HG02642 (cell line): Measurements from ENCODE around the gene CDH7.

ENCODE experiments used
- ATAC-seq: cut with Tn5 transposase; IDR thresholded peaks from one replicate; pipeline ENCODE4 v1.9.1; 2021; ENCODE audit warnings: mild to moderate bottlenecking; ENCODE audit not compliant: unreplicated experiment, poor library complexity

The CDH7 gene, protein sequence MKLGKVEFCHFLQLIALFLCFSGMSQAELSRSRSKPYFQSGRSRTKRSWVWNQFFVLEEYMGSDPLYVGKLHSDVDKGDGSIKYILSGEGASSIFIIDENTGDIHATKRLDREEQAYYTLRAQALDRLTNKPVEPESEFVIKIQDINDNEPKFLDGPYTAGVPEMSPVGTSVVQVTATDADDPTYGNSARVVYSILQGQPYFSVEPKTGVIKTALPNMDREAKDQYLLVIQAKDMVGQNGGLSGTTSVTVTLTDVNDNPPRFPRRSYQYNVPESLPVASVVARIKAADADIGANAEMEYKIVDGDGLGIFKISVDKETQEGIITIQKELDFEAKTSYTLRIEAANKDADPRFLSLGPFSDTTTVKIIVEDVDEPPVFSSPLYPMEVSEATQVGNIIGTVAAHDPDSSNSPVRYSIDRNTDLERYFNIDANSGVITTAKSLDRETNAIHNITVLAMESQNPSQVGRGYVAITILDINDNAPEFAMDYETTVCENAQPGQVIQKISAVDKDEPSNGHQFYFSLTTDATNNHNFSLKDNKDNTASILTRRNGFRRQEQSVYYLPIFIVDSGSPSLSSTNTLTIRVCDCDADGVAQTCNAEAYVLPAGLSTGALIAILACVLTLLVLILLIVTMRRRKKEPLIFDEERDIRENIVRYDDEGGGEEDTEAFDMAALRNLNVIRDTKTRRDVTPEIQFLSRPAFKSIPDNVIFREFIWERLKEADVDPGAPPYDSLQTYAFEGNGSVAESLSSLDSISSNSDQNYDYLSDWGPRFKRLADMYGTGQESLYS

DNA sequence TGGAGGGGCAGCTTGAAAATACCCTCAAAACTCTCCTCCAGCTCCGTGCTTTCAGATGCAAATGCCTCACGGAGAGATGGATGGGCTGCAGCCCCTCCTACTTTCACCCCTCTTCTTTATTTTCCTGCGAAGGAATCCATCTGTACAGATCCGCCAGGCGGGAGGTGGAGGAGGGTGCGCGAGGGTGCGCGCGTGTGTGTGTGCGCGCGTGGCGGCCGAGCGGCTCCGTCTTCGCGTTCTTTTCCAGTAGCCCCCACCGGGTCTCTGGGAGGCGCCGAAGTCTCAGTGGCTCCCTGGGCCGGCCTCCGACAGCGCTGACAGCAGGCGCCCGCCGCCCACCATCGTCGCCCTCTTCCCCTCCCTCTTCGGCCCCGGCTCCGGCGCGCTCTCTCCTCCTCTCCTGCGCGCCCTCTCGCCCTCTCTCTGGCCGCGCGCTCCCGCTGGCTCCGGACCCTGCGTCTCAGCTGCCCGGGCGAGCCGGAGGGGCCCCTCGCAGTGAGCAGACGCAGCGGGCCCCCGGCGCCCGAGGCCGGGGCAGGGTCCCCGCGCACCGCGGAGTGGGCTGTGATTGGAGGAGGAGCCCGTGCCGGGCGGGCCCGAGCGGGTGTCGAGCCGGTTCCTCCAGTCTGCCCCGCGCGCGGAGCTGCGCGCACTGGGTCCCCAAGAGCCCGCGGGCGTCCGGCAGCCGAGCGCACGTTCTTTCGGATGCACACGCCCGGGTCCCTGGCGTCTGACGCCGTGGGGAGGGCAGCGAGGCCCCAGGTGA, at the start of gene CDH7:
CDH7 (plus strand) TSS at position 624 of the 766 bp plus-strand sequence. CDS start 11,831 bp downstream, outside the sequence.
- ATAC-seq = no peak

DNA sequence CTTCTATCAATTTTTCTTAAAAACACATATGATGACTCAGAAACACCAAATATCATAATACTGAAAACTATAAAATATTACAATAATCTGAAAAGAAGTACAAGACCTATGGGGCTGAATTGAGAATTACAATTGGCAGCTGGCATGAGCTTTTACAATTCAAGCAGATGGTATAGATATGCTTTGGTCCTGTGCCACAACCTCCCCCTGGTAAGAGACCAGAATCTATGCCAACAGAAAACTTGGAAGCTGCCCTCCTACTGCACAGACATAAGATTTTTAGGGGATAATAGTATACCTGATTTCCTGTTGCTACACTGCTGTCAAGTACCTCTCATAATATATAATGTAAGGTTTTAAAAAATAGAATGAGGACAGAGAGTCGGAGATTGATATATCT, 46.8 kb upstream of the CDH7 start:
- ATAC-seq = no peak

DNA sequence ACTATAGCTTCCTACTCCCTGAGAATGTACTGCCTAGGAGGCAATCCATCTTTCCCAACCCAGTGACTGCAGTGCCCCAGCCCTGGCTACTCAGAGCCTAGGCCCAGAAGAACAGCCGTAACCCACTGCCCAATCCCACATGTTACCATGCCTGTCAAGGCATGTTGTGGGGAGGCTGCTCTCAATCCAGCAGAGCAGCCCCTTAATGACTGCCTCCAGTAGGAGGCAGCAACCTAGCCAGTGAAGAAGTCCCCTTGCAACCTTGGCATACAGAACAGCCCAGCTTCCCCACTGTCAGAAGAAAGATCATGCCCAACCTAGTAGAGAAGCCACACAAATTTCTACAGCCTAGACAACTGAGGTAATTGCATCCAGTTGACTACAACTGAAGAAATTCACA, 44.2 kb upstream of the CDH7 start:
- ATAC-seq = no peak

DNA sequence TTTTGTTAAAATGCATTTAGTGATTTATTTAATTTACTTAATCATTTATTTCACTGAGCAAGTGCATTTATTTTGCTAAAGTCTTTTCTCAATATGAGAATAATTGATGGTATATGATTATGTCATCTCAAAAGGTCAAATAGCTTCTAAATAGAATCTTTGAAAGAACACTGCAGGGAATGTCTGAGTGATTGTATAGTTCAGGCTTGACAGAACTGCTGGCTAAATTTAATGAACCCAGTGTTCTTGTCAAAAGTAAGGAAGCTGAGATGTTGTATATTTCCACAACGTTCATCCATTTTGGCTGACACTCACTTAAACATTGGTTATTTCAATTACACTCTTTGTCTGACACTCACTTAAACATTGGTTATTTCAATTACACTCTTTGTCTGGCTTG, 39.3 kb upstream of the CDH7 start:
- ATAC-seq = no peak

DNA sequence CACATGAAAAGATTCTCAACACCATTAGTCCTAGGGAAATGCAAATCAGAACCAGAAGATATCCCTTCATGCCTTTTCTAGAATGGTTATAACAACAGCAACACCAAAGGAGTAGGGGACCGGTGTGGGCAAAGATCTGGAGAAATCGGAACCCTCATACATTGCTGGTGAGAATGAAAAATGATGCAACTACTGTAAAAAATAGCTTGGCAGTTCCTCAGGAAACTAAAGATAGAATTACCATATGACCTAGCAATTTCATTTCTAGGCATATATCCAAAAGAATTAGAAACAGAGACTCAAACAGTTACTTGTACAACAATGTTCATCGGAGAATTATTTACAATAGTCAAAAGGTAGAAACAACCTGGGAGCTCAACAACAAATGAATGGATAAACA, 29.2 kb upstream of the CDH7 start:
- no peak for ATAC-seq

DNA sequence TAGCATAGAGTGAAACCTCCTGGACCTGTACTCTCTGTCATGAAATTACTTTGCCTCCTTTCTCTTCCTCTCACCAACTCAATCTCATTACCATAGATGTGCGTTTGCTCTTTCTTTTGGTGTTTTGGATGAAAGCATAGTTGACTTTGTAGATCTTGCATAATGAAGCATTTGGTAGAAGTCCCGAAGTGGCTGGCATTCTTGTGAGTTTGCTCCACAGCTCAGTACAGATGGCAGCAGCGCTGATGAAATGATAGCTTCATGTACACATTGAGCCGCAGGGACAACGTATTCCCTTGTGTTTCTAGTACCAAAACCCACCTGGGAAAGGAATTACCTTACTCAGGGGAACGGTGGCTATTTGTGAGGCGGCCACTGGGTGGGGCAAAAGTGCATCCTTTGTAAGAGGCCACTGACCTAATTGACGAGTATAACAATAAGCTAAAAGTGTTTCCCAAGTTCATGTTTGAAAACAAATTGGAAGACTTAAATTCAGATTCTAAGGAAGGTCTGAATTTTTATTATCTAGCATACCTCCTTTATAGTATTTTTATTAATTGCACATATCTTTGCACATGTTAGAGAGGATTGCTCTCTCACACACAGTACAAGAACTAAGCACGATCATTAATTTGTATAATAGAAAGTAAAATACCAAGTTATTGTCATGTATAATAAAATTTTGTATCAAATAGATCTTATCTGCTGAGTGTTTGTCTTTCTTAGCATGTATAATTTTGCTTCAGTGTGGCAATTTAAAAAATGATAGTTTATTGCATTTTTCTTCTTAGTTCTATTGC, 25.4 kb upstream of the CDH7 start:
- ATAC-seq = no peak

DNA sequence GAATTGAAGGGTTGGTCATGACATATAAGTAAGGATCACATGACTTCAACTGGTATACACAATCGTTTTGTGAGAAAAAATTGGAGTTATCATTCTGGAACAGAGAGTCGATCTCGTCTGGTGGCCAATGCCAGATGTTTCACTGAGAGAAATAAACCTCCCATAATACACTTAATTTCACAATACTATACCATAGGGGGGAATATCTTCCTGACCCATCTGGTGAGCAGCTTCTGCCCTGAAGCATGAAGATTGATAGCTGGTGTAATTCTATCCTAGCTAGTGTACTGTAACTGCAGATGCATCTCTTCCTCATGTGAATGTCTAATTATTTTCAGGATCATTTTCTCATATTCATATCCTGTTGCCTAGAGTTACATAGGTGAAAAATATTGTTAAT, 15.7 kb upstream of the CDH7 start:
- ATAC-seq = no peak

DNA sequence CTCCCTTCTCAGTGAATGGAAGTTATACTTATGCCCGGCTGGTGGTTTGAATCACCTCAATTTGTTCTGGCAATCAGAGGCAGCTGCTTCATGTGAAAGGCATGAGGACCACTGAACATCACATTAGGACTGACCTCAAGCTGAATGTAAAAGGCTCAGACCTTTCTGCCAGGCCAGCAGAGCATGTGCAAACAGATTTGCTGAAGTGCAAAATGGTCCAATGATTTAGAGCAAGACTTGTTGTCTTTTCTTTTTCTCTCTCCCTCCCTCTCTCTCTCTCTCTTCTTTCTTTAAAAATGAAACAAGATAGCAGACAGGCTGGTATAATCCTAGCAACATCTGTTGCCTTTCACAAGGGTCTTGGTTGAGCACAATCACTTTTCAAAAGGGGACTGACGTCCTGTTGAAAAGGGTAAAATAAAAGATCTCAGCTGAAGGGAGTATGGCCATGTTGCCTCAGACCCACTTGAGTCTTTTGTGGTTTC, 13.3 kb upstream of the CDH7 start:
- no peak for ATAC-seq

DNA sequence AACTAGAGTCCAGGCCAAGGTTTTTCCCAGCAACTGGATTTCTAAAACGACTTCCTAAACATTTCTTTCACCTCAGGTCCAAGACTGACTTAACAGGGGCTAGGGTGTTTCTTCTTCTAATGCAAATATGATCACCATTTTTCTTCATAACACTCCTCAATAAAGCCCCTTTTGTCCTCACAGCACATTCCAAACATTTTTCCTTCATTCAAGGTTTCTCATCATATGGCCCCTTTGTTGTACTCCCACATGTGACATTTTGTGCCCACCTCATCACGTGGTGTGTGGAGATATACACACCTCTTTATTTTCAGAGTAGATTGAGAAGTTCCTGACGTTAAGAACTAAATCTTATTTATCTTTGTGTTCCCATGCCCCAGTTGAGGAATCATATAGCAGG, 3.9 kb upstream of the CDH7 start:
- ATAC-seq = no peak

DNA sequence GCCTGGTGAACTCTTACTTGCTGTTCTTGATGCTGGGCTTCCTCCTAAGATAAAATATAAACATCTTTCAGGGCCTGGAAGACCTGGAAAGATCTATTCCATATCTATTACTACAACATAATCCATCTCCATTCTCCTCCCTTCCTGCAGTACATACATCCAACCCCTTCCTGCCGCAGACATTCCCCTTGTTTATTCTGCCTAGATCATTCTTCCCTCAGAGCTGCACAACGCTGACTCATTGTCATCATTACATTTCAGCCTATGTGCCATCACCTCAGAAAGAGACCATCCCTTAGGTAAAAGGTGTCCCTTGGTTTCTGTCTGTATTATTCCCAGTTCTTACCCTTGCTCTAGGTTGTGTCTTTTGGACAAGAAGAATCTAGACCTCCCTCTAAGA, 2.5 kb upstream of the CDH7 start:
- no peak for ATAC-seq

DNA sequence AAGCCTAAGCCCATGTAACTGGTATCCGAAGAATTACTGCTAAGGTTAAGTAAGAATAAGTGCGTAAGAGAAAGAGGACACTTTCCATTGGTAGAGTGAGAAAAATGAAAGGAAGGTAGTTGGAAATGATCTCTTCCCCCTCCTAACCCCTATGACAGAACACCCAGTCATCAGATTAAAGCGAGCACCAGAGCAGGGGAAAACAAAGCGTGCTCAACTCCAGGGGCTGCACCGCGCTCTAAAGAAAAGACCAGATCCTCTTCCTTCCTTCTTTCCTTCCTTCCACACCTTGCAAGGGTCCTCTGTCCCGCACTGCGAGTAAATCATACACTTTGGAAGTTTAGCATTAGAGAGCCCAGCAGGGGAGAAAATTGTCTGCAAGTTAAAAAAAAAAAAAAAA, 971 bp upstream of the CDH7 start:
- ATAC-seq = no peak

DNA sequence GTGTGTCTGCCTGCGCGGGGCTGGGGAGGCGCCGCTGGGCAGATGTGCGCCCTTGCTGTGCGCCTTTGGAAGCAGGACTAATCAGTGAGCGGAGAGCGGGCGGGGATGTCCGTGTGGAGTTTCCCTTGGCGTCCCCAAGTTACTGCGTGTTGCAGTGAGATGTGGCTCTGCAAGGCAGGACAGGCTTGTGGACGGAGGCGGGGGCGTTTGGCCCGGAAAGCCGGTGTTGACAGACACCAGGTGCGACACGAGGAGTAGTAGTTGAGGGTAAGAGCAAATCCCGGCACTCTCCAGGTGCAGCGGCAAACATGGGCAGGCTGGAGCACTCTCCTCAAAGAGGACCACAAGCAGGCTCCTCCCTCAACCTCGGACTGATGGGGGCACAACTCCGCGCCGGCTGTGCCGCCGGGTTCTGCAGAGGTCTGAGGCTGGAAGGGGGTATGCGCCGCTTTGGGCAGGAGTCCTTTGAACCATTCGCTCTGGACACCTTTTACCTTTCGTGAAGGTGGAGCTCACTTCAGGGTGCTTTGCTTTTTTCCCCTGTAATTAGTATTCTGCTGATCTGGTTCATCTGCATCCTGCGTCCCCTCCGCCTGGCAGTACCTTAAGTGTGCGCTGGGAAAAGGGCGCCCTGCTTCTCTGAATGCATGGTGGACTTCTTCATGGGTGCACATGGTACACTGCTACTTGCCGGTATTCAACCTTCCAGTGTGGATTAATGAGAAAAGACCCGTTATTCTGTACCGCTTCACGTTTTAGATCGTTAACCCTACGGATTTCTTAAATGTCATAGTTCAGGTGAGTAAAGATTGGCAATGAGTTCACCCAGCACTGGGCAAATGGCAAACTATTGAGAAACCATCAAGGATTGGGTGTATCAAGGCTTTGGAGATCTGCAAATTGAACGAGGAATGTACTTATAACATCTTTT, 608 bp downstream of the CDH7 start:
- ATAC-seq = no peak

DNA sequence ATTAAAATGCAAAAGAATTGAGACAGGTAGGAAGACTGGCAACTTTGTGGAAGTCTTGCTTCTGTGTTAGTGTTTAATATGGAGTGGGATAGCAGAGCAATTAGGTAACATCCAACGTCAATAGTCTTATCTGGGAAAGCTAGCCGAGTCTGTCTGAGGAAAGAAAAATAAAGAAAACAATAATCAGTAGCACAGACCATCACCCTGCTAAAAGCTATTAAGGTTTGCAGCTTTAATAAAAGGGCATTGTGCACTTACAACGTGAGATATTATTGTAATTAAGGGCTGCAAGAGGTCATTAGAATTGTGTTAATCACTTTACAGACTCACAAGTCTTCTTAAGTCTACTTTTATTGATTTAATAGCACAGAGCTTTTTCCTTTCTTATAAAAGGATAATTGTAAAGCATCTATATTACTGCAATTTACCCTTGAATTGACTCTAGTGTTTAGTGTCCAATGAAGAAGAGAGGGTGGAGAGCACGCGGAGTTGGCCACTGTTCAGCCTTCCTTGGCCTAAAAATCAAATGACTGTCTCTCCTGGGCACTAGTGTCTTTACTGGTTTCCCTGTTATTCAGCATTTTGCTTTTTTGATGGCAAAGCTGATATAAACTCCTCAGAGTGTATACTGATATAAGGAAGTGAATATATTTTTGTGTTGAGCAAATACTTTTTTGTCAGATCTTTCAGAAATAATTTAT, 2.0 kb downstream of the CDH7 start:
- no peak for ATAC-seq

DNA sequence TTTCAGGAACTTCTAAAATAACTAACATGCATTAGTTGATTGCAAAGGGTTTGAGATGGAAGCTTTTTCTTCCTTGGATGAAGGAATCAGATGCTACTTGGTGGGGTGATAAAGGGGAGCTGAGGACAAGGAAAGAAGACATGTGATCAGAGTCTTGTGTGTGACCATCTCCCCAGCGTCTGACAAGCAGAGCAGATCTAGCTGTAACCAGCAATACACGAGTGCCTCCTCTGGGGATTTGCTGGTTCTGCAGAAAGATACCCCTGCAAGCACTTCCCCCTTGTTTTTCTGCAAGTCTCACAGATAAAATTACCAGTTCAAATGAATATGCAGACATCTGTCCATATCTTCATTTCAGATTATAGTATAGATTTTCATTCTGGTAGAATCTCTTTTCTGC, 2.7 kb downstream of the CDH7 start:
- no peak for ATAC-seq

DNA sequence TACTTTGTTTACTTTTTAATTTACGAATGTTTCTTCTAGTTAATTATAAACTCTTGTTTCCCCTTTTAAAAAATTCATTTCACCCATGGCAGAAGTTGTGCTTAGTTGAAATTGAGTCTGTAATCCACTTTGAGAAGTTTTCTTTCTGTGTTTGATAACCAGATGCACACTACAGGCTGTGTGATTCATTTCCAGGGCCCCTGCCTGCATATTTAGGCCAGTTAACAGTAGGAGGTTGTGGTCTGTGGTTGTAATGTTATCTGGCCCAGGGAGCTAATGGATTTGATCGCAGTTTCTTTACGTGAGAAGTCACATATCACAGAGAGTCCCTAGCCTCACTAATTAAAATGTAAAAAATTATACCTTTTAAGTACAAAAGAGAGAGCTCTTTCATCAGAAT, 3.3 kb downstream of the CDH7 start:
- no peak for ATAC-seq

DNA sequence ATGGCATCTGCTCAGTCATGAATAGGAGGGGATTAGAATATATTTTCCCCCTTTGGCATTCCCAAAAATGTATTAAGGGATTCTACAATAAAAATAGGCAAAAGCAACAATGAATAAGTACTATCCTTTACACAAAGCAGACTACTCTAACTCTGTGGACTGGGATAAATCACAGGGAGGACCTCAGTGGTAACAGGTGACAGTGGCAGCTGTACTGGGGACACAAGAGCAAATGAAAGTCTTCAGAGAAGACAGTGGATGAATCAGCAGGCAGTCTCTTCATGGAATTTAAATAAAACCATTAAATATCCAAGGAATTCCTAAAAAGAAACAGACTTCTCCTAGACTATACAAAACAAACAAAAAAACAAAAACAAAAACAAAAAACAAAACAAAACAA, 4.8 kb downstream of the CDH7 start:
- no peak for ATAC-seq

DNA sequence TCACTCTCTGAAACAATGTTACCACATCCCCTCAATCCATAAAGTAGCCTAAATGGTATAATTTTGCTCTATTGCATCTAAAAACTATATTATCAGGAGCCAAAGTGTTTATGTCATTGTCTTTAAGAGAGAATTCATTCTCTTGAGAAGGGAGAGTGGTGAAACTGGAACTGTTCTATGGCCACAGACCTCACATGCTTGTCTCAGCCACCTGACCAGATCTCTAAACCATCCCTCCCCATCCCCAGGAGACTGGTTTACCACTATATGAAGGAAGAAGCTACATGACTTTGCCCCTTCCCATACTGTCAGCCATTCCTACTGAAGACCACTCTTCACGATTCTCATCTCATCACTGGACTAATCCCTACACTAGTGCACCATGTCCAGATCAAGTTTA, 9.6 kb downstream of the CDH7 start:
- ATAC-seq = no peak

DNA sequence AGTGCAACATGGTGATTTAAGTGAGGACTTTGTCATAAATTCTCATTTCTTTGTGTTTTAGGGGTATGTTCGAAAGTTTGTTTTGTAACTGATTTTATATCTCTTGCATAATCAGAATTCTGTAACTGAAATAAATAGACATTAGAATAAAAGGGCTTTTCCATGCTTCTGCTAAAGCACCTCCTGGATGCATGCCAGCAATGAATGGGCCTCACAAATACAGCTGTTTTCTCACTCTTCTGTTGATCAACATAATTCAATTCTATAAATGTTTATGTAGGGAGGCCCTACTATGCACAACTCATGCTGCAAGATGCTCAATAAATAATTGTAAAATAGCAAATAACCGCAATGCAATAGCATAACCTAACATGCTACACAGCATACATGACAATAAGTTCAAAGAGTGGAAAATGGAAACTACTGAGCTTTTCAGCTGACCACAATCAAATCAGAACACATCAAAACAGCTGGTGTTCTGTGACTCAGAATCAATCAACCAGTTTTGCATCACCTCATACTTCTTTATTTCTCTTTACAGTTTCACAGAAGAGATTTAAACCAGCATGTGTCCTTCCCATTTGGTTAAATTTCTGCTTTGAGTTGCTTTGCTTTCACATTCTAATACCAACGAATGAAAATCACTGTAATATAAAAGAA, 11.0 kb downstream of the CDH7 start:
- ATAC-seq = no peak
